NOMO-1 treated with dmso at 0.1 percent for 144 hours (cell line): ENCODE data around the gene UBE2V1.

Experiments used
- DNase-seq: peaks from one replicate; lab custom pipeline; 2025; ENCODE audit not compliant: unreplicated experiment; lab: John Stamatoyannopoulos, UW

Gene UBE2V1

GRCh38 chr20:50048420-50049166 lies 64.4 kb downstream of the UBE2V1 start:
- DNase-seq, result no peak

DNA sequence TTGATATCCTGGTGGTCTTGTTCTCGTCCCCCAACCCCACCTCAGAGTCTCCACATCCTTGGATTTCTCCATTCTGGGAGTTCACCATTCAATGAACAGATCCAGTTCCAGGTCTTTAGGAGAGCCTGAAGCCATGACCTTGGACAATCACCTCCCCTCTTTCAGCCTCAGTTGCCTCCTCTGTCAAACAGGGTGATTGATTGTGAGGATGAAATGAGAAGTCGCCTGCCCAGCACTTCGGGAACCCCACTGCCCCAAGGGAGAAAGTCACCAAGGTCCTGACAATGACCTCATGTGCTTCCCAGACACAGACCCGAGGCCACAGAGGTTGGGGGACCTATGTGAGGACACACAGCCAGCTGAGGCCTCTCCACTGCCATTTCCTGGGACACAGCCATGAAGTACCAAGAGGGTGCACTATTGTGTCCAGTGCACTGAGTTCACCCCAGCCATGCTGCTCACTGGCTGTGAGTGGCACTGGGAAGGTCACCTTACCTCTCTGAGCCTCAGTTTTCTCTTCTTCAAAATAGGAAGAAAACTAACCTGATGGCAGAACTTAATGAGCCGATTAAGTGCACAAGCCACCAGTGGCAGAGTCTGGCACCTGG lies 68.5 kb downstream of the UBE2V1 start:
- DNase-seq, result no peak

DNA sequence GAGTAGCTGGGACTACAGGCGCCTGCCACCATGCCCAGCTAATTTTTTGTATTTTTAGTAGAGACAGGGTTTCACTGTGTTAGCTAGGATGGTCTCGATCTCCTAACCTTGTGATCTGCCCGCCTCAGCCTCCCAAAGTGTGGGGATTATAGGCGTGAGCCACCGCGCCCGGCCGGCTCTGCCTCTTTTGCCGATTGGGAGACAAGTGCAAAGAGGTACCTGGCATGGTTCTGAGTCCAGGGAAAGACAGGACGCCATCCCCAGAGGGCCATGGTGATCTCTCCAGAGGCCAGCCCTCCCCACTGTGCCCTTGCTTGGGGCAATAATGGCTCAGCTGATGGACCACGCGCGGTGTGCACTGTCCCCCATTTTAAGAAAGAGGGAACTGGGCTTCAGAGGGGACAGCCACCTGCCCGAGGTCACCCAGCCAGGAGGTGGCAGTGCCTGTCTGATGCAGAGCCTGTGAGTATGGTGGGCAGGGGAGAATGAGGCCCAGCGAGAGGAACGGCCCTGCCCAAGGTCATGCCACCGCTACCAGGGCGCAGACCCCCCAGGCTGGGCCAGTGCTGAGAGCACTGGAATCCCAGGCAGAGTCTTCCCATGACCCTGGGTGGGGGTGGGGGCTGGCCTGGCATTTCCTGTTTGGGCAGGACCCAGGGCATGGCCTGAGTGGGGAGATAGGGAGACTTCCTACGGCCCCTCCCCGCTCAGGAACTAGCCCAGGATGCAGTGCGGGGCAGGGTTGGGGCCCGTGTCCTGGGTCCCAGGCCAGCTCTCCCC lies 69.2 kb downstream of the UBE2V1 start:
- DNase-seq, result no peak

- DNase-seq, result no peak
These were observed 70.3 kb downstream of the UBE2V1 start for GRCh38 chr20:50042370-50043313.

DNA sequence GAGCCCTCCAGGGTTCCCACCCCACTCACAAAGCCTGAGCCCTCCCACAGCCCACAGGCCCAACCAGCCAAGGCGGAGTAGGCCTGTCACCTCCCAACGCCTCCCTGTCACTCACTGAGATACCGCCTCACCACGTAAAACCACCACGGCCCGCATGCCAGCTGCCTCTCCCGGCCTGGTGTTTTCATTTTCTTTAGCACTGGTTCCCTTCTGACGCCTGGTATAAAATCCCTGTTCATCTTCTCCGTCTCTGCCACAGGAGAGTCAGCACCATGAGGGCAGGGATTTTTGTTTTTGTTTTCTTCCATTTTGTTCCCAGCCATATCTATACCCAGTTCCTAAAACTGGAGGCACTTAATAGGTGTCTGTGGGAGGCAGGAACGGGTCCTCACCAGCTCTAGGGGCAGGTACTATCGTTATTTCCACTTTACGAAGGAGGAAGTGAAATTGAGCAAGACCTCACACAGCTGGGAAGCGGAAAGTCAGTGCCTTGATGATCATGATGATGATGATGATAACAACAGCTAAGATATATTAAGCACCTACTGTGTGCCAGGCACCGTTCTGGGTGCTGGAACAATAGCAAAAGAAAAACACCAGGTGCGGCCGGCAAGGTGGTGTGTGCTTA lies 71.6 kb downstream of the UBE2V1 start:
- DNase-seq, result no peak

DNA sequence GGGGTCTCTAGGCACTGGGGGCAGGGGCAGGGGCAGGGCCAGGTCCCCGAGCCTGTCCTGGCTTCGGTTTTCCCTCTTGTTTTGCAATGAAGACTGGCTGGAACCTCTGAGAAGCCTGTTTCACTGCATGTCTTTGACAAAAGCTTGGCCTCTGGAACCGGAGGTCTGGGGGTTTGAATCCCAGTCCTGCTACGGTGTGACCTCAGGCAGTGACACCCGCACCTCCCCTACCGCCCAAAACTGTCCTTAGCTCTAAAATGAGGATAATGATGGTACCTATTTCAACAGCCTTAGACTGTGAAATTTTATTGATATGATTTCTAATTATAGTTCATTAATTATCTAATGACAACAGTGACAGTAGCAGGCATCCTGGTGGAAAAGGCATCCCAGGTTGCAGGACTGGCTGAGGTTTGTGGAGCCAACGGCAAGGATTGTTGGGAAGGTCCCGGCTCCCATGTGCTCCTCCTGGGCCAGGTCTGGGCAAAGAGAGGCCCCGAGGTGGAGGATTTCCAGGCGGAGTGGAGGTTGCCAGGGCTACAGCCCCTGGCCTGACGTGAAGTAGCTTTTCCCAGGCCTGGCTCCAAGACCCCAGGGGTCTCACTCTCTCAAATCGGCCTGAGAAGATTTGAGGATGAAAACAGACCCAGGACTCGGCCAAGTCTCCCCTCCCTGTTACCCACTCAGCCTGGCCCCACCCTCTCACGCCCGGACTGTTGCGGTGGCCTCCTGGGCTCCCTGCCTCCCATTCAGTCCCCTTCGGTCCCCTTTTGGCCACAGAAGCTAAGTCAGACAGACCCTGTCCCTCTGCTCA lies 72.3 kb downstream of the UBE2V1 start:
- DNase-seq, result no peak

DNA sequence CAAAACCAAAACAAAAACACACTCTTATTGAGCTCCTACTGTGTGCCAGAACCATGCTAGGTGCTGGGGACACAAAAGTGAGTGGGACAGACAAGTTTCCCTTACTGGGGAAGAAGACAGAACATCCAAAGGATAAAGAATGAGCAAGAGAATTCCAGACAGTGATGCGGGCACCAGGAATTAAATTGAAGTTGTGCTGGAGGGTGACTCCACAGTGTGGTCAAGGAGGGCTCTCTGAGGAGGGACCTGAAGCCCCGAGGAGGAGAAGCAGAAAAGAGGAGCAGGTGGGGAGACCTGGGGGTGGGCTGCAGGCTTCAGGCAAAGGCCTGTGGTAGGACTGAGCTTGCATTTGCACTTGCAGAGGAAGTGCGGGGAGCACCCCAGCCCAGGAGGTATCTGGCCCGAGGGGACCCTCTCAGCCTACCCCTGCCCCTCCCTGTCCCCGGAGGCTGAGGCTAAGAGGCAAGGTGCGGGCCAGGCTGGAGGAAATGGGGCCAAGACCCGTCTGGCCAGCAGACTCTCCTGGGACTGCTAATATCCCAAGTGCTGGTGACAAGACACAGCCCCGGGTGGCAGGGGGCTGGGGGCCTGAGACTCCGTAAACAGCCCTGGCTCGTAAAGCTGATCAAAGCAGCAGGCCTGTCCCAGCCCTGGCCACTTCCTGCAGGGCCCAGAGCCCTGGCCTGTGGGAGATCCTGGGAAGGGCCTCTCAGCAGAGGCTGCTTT lies 73.1 kb downstream of the UBE2V1 start:
- DNase-seq, result no peak

DNA sequence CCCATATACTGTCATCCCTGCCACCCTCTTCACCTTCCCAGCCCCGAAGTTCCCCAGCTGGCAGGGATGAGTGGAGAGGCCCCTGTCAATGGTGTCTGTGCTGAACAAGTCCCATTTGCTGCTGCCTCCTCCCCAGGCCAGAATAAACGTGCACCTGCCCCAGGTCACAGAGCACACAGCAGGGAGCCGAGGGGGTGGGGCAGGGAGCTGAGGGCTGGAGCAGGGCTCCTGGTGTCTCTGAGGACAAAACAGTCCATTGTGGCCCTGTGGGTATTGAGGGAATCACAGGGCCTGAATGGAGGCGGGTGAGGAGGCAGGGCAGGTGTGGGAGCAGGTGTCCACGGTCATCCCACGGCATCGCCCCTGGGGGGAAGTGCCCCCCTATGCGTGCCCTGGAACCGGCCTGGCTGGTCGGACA lies 74.4 kb downstream of the UBE2V1 start:
- DNase-seq, result no peak

DNA sequence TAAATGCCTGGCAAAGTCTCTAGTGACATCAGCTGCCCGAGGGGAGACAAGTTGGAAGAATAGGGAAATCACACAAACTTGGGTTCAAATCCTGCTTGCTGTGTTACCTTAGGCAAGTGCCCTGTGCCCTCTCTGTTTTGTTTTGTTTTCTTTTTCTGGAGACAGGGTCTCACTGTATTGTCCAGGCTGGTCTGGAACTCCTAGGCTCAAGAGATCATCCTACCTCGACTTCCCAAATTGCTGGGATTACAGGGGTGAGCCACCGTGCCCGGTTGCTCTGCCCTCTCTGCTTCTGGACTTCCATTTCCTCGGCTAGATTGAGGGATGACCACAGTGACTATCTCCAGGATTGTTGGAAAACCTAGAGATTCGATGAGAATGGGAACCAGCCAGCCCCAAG lies 74.8 kb downstream of the UBE2V1 start:
- no peak for DNase-seq

- no peak for DNase-seq
These were observed 75.4 kb downstream of the UBE2V1 start for GRCh38 chr20:50037575-50037974.

DNA sequence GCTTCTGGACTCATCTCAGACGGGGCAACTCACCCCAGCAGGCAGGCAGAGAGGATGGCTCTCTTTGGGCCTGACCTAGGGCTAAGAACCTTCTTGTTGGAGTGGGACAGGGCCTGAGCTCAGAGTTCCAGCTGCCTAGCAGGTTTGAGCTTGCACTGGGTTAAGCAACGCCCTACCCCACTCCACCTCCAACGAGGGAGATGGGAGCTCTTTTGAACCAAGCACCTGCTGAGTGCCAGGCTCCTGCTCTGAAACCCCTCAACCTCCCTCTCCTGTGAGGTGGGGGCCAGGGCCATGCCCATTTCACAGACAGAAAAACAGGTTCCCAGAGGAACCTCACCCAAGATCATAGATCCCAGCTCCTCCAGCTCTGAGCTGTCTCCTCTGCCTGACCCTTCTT lies 75.8 kb downstream of the UBE2V1 start:
- no peak for DNase-seq

- DNase-seq, result no peak
These were observed 76.2 kb downstream of the UBE2V1 start for GRCh38 chr20:50036703-50037102.

- no peak for DNase-seq
These were observed 78.3 kb downstream of the UBE2V1 start for GRCh38 chr20:50034567-50035180.

DNA sequence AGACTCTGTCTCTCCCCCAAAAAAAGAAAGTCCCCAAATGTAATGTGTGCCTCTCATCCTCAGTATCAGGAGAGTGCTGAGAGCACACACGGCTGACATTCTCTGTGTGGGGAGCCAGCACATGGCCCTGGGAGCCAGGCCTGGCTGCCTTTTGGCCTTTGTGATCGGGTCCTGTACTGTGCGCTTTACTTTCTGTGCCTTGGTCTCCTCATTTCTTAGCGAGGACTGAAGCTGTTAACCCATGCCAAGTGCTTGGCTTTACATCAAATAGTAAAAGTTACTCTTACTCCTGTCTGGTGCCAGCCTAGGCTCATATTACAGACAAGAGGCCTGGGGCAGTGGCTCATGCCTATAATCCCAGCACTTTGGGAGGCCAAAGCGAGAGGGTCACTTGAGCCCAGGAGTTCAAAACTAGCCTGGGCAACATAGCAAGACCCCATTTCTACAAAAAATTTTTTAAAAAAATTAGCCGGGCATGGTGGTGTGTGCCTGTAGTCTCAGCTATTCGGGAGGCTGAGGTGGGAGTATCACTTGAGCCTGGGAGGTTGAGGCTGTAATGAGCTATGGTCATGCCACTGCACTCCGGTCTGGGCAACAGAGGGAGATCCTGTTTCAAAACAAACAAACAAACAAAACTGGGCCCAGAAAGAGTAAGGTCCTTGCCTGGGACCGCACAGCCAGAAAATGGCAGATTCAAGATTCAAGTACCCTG lies 79.8 kb downstream of the UBE2V1 start:
- DNase-seq, result no peak
